Epithelial cell of proximal tubule (primary cell): ENCODE data around the gene SCGB1C2. TPM values are rescaled to one million over a fixed set of nuclear protein-coding genes. Genes with fewer than 3 reads are reported as not detected.

ENCODE experiments used
- DNase-seq: peaks from one replicate; pipeline ENCODE4 v3.0.0-alpha.2; 2011; ENCODE audit warnings: low read depth
- H3K4me3 ChIP-seq: 2 replicates; pipeline ENCODE4 v1.5.1; 2011; ENCODE audit warnings: low read depth, mild to moderate bottlenecking, low read length
- total RNA-seq: library from RNA; depleted of rRNA; stranded (reverse); fragments of >200 nt; gene quantifications from 2 replicates; pipeline ENCODE4 v1.2.3, GENCODE V29; 2015
- TF ChIP-seq, protein P1 (sequence below): conservative IDR thresholded peaks from 2 replicates; pipeline ENCODE4 v1.5.1; 2012; ENCODE audit warnings: low read depth, mild to moderate bottlenecking, low read length

Gene SCGB1C2
- total RNA-seq, 1 donor from 2014 or later: not detected

DNA sequence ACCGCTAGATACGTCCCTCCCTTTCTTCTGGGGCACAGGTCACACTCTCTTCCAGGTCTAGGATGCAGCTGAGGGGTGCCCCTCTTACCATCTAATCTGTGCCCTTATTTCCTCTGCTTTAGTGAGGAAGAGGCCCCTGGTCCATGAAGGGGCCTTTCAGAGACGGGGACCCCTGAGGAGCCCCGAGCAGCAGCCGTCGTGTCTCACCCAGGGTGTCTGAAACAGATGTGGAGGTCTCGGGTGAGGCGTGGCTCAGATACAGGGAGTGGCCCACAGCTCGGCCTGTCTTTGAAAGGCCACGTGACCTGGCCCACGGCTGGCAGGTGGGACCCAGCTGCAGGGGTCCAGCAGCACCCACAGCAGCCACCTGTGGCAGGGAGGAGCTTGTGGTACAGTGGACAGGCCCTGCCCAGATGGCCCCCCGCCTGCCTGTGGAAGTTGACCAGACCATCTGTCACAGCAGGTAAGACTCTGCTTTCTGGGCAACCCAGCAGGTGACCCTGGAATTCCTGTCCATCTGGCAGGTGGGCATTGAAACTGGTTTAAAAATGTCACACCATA lies 15.6 kb downstream of the SCGB1C2 start:
- H3K4me3 ChIP-seq: no peak overlapping the region
- no peak for DNase-seq
- TF ChIP-seq, protein P1, sequence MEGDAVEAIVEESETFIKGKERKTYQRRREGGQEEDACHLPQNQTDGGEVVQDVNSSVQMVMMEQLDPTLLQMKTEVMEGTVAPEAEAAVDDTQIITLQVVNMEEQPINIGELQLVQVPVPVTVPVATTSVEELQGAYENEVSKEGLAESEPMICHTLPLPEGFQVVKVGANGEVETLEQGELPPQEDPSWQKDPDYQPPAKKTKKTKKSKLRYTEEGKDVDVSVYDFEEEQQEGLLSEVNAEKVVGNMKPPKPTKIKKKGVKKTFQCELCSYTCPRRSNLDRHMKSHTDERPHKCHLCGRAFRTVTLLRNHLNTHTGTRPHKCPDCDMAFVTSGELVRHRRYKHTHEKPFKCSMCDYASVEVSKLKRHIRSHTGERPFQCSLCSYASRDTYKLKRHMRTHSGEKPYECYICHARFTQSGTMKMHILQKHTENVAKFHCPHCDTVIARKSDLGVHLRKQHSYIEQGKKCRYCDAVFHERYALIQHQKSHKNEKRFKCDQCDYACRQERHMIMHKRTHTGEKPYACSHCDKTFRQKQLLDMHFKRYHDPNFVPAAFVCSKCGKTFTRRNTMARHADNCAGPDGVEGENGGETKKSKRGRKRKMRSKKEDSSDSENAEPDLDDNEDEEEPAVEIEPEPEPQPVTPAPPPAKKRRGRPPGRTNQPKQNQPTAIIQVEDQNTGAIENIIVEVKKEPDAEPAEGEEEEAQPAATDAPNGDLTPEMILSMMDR: no peak

DNA sequence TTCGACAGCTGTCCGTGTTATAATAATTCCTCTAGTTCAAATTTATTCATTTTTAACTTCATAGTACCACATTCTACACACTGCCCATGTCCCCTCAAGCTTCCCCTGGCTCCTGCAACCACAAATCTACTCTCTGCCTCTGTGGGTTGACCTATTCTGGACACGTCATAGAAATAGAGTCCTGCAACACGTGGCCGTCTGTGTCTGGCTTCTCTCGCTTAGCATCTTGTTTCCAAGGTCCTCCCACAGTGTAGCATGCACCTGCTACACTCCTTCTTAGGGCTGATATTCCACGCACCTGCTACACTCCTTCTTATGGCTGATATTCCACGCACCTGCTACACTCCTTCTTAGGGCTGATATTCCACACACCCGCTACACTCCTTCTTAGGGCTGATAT lies 16.5 kb downstream of the SCGB1C2 start:
- H3K4me3 ChIP-seq: no peak overlapping the region
- TF ChIP-seq, protein P1: no peak
- no peak for DNase-seq

DNA sequence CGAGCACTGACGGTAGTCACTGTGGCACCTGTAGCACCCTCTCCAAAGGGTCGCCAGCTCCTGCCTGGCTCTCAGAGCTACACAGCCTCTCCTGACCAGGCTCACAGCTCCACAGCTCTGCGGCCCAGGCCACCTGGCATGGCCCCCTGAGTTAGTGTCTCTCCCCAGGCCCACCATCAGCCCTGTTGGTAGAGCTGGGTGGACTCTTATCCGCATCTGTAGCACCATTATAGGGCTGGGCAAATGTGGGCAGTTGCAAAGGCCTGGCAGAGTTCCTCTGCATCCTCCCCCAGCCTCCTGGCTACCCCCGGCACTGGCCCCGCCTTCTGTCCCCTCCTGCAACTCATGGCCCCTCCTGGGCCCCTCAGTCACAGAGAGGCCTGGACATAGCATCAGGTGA lies 18.2 kb downstream of the SCGB1C2 start:
- TF ChIP-seq, protein P1: no peak
- no peak for DNase-seq
- H3K4me3 ChIP-seq: no peak overlapping the region

DNA sequence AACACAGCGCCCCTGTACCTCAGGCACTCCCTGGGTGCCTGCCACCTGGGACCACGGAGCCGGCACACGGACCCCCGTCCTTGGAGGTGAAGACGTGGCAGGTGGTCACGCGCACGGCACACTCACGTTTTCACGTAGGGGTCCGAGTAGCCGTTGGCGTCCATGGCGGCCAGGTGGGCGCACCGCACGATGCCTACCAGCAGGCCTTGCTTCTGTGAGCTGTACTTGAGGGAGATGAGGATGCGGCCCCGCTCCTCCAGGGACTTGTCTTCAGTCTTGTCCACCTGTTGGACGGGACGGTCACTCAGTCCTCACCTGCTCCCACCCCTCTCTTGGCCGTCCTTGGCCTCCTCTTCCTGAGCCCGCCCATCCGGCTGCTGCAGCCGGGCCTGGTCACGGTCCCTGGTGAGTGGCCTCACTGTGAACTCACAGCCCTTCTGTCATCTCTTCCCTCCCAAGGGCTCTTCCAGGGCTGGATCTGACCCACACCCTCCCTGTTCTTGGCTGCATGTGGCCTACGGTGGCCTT lies 18.8 kb downstream of the SCGB1C2 start:
- DNase-seq: no peak
- TF ChIP-seq, protein P1: no peak
- H3K4me3 ChIP-seq: no peak overlapping the region

DNA sequence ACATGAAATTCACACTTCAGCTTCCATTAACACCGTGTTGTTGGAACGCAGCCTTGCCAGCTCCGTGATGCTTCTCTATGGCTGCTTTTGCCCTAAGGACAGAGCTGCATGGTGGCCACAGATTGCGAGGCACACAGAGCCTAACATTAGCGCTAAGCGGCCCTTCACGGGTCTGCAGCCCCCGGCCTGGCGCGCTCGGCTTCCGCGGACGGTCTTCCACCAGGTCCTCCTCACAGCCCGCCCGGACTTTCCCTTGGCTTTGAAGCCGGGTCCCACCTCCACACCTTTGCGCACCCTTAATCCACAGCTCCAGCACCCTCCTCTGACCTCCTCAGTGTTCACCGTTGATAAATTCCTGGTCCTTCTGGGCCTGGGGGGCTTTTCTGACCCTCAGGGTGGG lies 19.6 kb downstream of the SCGB1C2 start:
- DNase-seq: no peak
- no peak overlapping the region for H3K4me3 ChIP-seq
- TF ChIP-seq, protein P1: no peak

DNA sequence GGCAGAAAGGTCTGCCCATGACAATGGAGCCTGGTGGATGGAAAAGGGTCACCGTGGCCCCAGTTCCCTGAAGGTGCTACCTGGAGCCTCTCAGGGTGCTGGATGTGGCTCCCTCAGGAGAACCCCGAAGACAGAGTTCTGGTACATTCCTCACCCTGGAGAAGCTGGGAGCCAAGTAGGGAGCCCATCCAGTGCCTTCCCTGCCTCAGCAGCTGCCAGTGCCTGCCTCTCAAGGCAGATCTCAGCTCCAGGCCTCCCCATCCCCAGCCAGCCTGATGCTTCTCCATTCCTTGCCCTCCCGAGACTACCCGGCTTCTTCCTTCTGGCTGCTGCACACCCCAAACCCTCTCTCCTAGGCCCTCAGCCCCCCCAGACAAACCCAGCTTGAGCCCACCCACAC lies 20.5 kb downstream of the SCGB1C2 start:
- TF ChIP-seq, protein P1: no peak
- DNase-seq: no peak
- H3K4me3 ChIP-seq: no peak overlapping the region

DNA sequence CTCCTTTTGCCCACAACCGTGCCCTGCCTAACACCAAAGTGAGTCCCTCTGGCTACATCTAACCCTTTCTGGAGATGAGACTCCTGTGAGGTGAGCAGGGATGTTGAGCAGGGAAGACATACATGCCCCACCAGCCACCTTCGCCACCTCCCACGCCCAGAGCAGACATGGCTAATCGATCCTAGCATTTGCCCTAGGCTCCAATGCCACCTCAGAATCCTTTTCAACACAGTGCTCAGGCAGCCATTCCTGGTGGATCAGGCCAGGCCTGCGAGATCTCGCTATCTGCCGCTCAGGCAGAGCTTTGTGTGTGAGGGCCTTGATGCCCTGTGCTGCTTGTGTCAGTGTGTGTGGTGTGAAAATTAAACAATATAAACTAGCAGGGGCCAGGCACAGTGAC lies 21.0 kb downstream of the SCGB1C2 start:
- TF ChIP-seq, protein P1: no peak
- no peak for DNase-seq
- no peak overlapping the region for H3K4me3 ChIP-seq
